ENCODE results near the gene C9orf153.

The C9orf153 gene

GRCh38 chr9:86185872-86186271 lies 73.6 kb downstream of the C9orf153 start:
- no peak for DNase-seq

GRCh38 chr9:86184138-86184524 lies 75.3 kb downstream of the C9orf153 start:
- no peak for DNase-seq

- no peak for DNase-seq
Observed at GRCh38 chr9:86183229-86184137, 76.0 kb downstream of the C9orf153 start.

GRCh38 chr9:86181379-86182315 lies 77.8 kb downstream of the C9orf153 start:
- no peak for DNase-seq

- DNase-seq, result no peak
Observed at GRCh38 chr9:86178503-86178902, 81.0 kb downstream of the C9orf153 start.

- no peak for DNase-seq
Observed at GRCh38 chr9:86177995-86178394, 81.5 kb downstream of the C9orf153 start.

- DNase-seq, result peak; percentile 38
Observed at GRCh38 chr9:86176468-86176867, 83.0 kb downstream of the C9orf153 start.

GRCh38 chr9:86175743-86176456 lies 83.6 kb downstream of the C9orf153 start:
- DNase-seq, result peak; percentile 38

- peak; percentile 60 for DNase-seq
Observed at GRCh38 chr9:86175223-86175622, 84.2 kb downstream of the C9orf153 start.
